Measurements from ENCODE around the gene RASGRF2.
"Not testable (repeated sequence)": the region's sequence is repeated elsewhere in the genome, so short reads cannot be mapped to it uniquely, and the experiment has no call there.

Gene RASGRF2

GRCh38 chr5:81251922-81252321, 291.8 kb downstream of the RASGRF2 start:
- FAIRE-seq (no peak), DNase-seq (ENCODE audit: insufficient read length, low spot score) (no peak)
- no peak for TF ChIP-seq CTCF (IDR thresholded peaks at IDR 0.05; ENCODE audit: insufficient read depth, missing control alignments)

GRCh38 chr5:81252904-81253303, 292.7 kb downstream of the RASGRF2 start:
- no peak for FAIRE-seq
- TF ChIP-seq CTCF (IDR thresholded peaks at IDR 0.05; ENCODE audit: insufficient read depth, missing control alignments) = no peak

GRCh38 chr5:81253875-81254274, 293.7 kb downstream of the RASGRF2 start:
- no peak for TF ChIP-seq CTCF (IDR thresholded peaks at IDR 0.05; ENCODE audit: insufficient read depth, missing control alignments)
- DNase-seq (ENCODE audit: insufficient read length, low spot score) (no peak), FAIRE-seq (no peak)

More at GRCh38 chr5:81252904-81253303, 292.7 kb downstream of the RASGRF2 start:
- no peak for DNase-seq (ENCODE audit: insufficient read length, low spot score)

GRCh38 chr5:81254886-81255559, 294.9 kb downstream of the RASGRF2 start:
- DNase-seq (ENCODE audit: insufficient read length, low spot score) (no peak), FAIRE-seq (no peak)
- no peak for TF ChIP-seq CTCF (IDR thresholded peaks at IDR 0.05; ENCODE audit: insufficient read depth, missing control alignments)

- no peak for TF ChIP-seq CTCF (IDR thresholded peaks at IDR 0.05; ENCODE audit: insufficient read depth, missing control alignments)
- FAIRE-seq (no peak), DNase-seq (ENCODE audit: insufficient read length, low spot score) (no peak)
Observed at GRCh38 chr5:81256766-81257165, 296.6 kb downstream of the RASGRF2 start.

- DNase-seq (ENCODE audit: insufficient read length, low spot score); FAIRE-seq: not testable (repeated sequence)
Observed at GRCh38 chr5:81262796-81263195, 302.6 kb downstream of the RASGRF2 start.

- DNase-seq (ENCODE audit: insufficient read length, low spot score) = no peak
- FAIRE-seq = no peak
- TF ChIP-seq CTCF (IDR thresholded peaks at IDR 0.05; ENCODE audit: insufficient read depth, missing control alignments) = no peak
Observed at GRCh38 chr5:81265101-81265500, 304.9 kb downstream of the RASGRF2 start.

Measured in D721Med (cell line).